Stimulated activated CD8-positive, alpha-beta memory T cell treated with anti-CD3 and anti-CD28 coated beads, Interleukin-7, amount 100 ng/mL, for 4 hours (primary cell): ENCODE results near the gene CHI3L2.

Experiments used
- DNase-seq, 2 donors: peaks; one replicate each; pipeline ENCODE4 v3.0.0-alpha.2; 2020; ENCODE audit warnings: low read depth in 2 of 2

The CHI3L2 gene

GRCh38 chr1:111220302-111220890, 7.1 kb upstream of the CHI3L2 start:
- DNase-seq: no peak

- DNase-seq: no peak
Observed at GRCh38 chr1:111221276-111221632, 6.3 kb upstream of the CHI3L2 start.

- peak in 1 of 2 donors; percentile 18 for DNase-seq
Observed at GRCh38 chr1:111221633-111222291, 5.8 kb upstream of the CHI3L2 start.

- DNase-seq: peak; percentile 57 to 59
Observed at GRCh38 chr1:111222308-111223125, 5.0 kb upstream of the CHI3L2 start.

GRCh38 chr1:111223126-111223685, 4.3 kb upstream of the CHI3L2 start:
- DNase-seq: no peak

- no peak for DNase-seq
Observed at GRCh38 chr1:111225091-111225490, 2.4 kb upstream of the CHI3L2 start.

GRCh38 chr1:111225717-111226400, 1.7 kb upstream of the CHI3L2 start:
- no peak for DNase-seq

- no peak for DNase-seq
Observed at GRCh38 chr1:111227851-111228747, 586 bp downstream of the CHI3L2 start.

- no peak for DNase-seq
Observed at GRCh38 chr1:111228748-111229126, 1.2 kb downstream of the CHI3L2 start.

- DNase-seq: no peak
Observed at GRCh38 chr1:111232134-111232533, 4.6 kb downstream of the CHI3L2 start.

- DNase-seq: no peak
Observed at GRCh38 chr1:111234258-111234657, 6.7 kb downstream of the CHI3L2 start.

GRCh38 chr1:111234866-111235265, 7.4 kb downstream of the CHI3L2 start:
- no peak for DNase-seq

GRCh38 chr1:111236379-111236778, 8.9 kb downstream of the CHI3L2 start:
- no peak for DNase-seq

GRCh38 chr1:111236806-111237205, 9.3 kb downstream of the CHI3L2 start:
- DNase-seq: no peak

- no peak for DNase-seq
Observed at GRCh38 chr1:111238056-111238795, 10.7 kb downstream of the CHI3L2 start.

GRCh38 chr1:111241797-111242196, 14.3 kb downstream of the CHI3L2 start:
- no peak for DNase-seq

- no peak for DNase-seq
Observed at GRCh38 chr1:111242805-111243523, 15.5 kb downstream of the CHI3L2 start.

- no peak for DNase-seq
Observed at GRCh38 chr1:111247125-111247838, 19.8 kb downstream of the CHI3L2 start.

GRCh38 chr1:111249960-111250359, 22.4 kb downstream of the CHI3L2 start:
- no peak for DNase-seq
